ENCODE data around the gene PLXNA2. TPM values are rescaled to one million over a fixed set of nuclear protein-coding genes. Genes with fewer than 3 reads are reported as not detected.

Gene PLXNA2
- total and polyA plus RNA-seq, 2 of the 13 experiments (the other 11 are each of a cell fraction or from before 2014, with no cell fraction given) = 1.1 to 2.1 TPM

- ATAC-seq = no peak
- intact Hi-C loops (cut with micrococcal nuclease; ENCODE audit: unreplicated experiment) = no loop called here
- in situ Hi-C loops (cut with HindIII; ENCODE audit: extremely low pct_ligation_motif_present, low pct_unique_long_range_greater_than_20kb) = no loop called here
- CTCF ChIA-PET (ENCODE audit: low intra/inter-chr PET ratio, low total read pairs) = no interaction called here
- peaks cover 7 to 10% of the 10 kb centered on the region in 2 experiments; a peak in 4 of 5 replicates for H3K27me3 ChIP-seq (ENCODE audit: control insufficient read depth in 1 of 2, insufficient read depth in 2 of 2, low read length in 2 of 2)
- no peaks in the 10 kb centered on the region for H3K9me3 ChIP-seq (ENCODE audit: low read length)
- POLR2A ChIA-PET = no interaction called here
- H3K79me2 ChIP-seq (ENCODE audit: insufficient read depth, low read length) = no peaks in the 10 kb centered on the region
- H3K4me3 ChIP-seq (replicated peaks in 1 of 3; ENCODE audit: insufficient read depth in 1 of 3, low read depth in 2 of 3, low read length in 3 of 3) = no peak overlapping the region
- BruUV-seq (replicated peaks) = no TSS peak
- H3K4me2 ChIP-seq (ENCODE audit: low read depth, low read length) = no peak overlapping the region
- TF ChIP-seq ZNF737 (CRISPR knock-in tag; IDR thresholded peaks at IDR 0.05; ENCODE audit: borderline replicate concordance) (no peak), ONECUT2 (CRISPR knock-in tag; IDR thresholded peaks at IDR 0.05) (no peak), THAP9 (CRISPR knock-in tag; IDR thresholded peaks at IDR 0.05; ENCODE audit: borderline replicate concordance) (no peak), STAT5B (CRISPR knock-in tag; IDR thresholded peaks at IDR 0.05) (no peak), ZNF576 (CRISPR knock-in tag; IDR thresholded peaks at IDR 0.05) (no peak), FOXP1 (IDR thresholded peaks at IDR 0.05) (no peak), FOXP1 (CRISPR knock-in tag; IDR thresholded peaks at IDR 0.05) (no peak), ZNF572 (CRISPR knock-in tag; IDR thresholded peaks at IDR 0.05) (no peak), KDM3A (CRISPR knock-in tag; IDR thresholded peaks at IDR 0.05; ENCODE audit: low read depth) (no peak), ZNF639 (CRISPR knock-in tag; conservative IDR thresholded peaks at IDR 0.05) (no peak), ZMAT3 (CRISPR knock-in tag; conservative IDR thresholded peaks at IDR 0.05) (no peak), ZNF441 (CRISPR knock-in tag; IDR thresholded peaks at IDR 0.05; ENCODE audit: borderline replicate concordance) (no peak)
- TF ChIP-seq, protein P1, sequence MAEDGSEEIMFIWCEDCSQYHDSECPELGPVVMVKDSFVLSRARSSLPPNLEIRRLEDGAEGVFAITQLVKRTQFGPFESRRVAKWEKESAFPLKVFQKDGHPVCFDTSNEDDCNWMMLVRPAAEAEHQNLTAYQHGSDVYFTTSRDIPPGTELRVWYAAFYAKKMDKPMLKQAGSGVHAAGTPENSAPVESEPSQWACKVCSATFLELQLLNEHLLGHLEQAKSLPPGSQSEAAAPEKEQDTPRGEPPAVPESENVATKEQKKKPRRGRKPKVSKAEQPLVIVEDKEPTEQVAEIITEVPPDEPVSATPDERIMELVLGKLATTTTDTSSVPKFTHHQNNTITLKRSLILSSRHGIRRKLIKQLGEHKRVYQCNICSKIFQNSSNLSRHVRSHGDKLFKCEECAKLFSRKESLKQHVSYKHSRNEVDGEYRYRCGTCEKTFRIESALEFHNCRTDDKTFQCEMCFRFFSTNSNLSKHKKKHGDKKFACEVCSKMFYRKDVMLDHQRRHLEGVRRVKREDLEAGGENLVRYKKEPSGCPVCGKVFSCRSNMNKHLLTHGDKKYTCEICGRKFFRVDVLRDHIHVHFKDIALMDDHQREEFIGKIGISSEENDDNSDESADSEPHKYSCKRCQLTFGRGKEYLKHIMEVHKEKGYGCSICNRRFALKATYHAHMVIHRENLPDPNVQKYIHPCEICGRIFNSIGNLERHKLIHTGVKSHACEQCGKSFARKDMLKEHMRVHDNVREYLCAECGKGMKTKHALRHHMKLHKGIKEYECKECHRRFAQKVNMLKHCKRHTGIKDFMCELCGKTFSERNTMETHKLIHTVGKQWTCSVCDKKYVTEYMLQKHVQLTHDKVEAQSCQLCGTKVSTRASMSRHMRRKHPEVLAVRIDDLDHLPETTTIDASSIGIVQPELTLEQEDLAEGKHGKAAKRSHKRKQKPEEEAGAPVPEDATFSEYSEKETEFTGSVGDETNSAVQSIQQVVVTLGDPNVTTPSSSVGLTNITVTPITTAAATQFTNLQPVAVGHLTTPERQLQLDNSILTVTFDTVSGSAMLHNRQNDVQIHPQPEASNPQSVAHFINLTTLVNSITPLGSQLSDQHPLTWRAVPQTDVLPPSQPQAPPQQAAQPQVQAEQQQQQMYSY (CRISPR knock-in tag; IDR thresholded peaks at IDR 0.05) = no peak
- TF ChIP-seq, protein P2, sequence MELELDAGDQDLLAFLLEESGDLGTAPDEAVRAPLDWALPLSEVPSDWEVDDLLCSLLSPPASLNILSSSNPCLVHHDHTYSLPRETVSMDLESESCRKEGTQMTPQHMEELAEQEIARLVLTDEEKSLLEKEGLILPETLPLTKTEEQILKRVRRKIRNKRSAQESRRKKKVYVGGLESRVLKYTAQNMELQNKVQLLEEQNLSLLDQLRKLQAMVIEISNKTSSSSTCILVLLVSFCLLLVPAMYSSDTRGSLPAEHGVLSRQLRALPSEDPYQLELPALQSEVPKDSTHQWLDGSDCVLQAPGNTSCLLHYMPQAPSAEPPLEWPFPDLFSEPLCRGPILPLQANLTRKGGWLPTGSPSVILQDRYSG (CRISPR knock-in tag; IDR thresholded peaks at IDR 0.05) = no peak
- TF ChIP-seq, protein P3, sequence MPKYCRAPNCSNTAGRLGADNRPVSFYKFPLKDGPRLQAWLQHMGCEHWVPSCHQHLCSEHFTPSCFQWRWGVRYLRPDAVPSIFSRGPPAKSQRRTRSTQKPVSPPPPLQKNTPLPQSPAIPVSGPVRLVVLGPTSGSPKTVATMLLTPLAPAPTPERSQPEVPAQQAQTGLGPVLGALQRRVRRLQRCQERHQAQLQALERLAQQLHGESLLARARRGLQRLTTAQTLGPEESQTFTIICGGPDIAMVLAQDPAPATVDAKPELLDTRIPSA (CRISPR knock-in tag; IDR thresholded peaks at IDR 0.05; ENCODE audit: borderline replicate concordance) = no peak
- H3K4me1 ChIP-seq (ENCODE audit: insufficient read depth, low read length) = no peaks in the 10 kb centered on the region
- H3K9ac ChIP-seq (ENCODE audit: insufficient read depth, low read depth, low read length) = no peak overlapping the region
- no peak for DNase-seq (ENCODE audit: low spot score)
- WGBS (ENCODE audit: low lambda C conversion rate) = 24% methylated on average over 2 of the region's 2 CpGs
- H4K20me1 ChIP-seq (ENCODE audit: insufficient read depth, low read length) = no peaks in the 10 kb centered on the region
- H3K36me3 ChIP-seq (replicated peaks in 1 of 2; ENCODE audit: control insufficient read depth in 1 of 2, insufficient read depth in 2 of 2, low read length in 2 of 2) = no peaks in the 10 kb centered on the region
- H2AFZ ChIP-seq (ENCODE audit: low read length) = no peak overlapping the region
- no peak for FAIRE-seq
- H3K27ac ChIP-seq (ENCODE audit: extremely low read length, insufficient read depth, low read length) = no peak overlapping the region
These were observed 20.4 kb upstream of the PLXNA2 start for GRCh38 chr1:208264469-208265121.

Data from HepG2 (cell line).